Measurements from ENCODE around the gene MYO19. TPM values are rescaled to one million over a fixed set of nuclear protein-coding genes. Genes with fewer than 3 reads are reported as not detected.

MYO19 gene
- total and polyA plus RNA-seq, 2 of the 4 experiments (the other 2 are of a cell fraction) = 35.8 to 55.6 TPM

- Histone ChIP-seq H3K9ac (ENCODE audit: low read depth, low read length) (no peak overlapping the region), H3K56ac (ENCODE audit: extremely low read depth, insufficient read depth, low read length) (no peak overlapping the region), H2AK9ac (replicated peaks; ENCODE audit: low read depth, low read length, poor library complexity) (no peak overlapping the region), H3K9me1 (ENCODE audit: insufficient read depth, low read length) (peaks cover 13% of the 10 kb centered on the region), H2BK5ac (ENCODE audit: low read depth, low read length, poor library complexity, severe bottlenecking) (no peak overlapping the region), H3K27me3 (ENCODE audit: control insufficient read depth, insufficient read depth, low read length) (no peaks in the 10 kb centered on the region), H3K36me3 (ENCODE audit: control insufficient read depth, insufficient read depth, low read length) (peaks cover 30% of the 10 kb centered on the region), H3K27ac (ENCODE audit: insufficient read depth, low read length) (no peak overlapping the region), H3K4me3 (ENCODE audit: insufficient read depth, low read depth, low read length) (no peak overlapping the region), H2BK20ac (ENCODE audit: low read depth, low read length) (no peak overlapping the region), H3K18ac (ENCODE audit: low read depth, low read length) (no peak overlapping the region), H3K4me2 (ENCODE audit: low read depth, low read length) (no peak overlapping the region), H3K4me1 (ENCODE audit: control insufficient read depth, insufficient read depth, low read length) (no peaks in the 10 kb centered on the region), H4K5ac (ENCODE audit: low read depth, low read length) (no peak overlapping the region), H2BK120ac (ENCODE audit: low read depth, low read length) (no peak overlapping the region), H4K8ac (ENCODE audit: low read depth in 2 of 2, low read length in 2 of 2) (no peak overlapping the region), H3K23ac (ENCODE audit: low read depth, low read length) (no peak overlapping the region), H2AFZ (replicated peaks; ENCODE audit: low read length, poor library complexity) (no peak overlapping the region), H4K91ac (ENCODE audit: insufficient read depth, low read depth, low read length) (no peak overlapping the region), H2BK15ac (ENCODE audit: low read depth, low read length) (no peak overlapping the region), H3K14ac (replicated peaks; ENCODE audit: low read depth, low read length) (no peak overlapping the region), H4K20me1 (ENCODE audit: insufficient read depth, low read length) (peaks cover 6% of the 10 kb centered on the region), H3K4ac (ENCODE audit: low read depth, low read length) (no peak overlapping the region), H2AK5ac (ENCODE audit: low read depth, low read length) (no peak overlapping the region), H3K79me1 (ENCODE audit: low read depth in 1 of 2, low read length in 2 of 2) (peaks cover 12 to 28% of the 10 kb centered on the region in 2 experiments), H3K9me3 (ENCODE audit: control insufficient read depth, insufficient read depth, low read length) (no peaks in the 10 kb centered on the region)
- CTCF ChIA-PET = no interaction called here
- dilution Hi-C loops (cut with HindIII; ENCODE audit: low sequenced_read_pairs, unreplicated experiment) (no loop called here), intact Hi-C loops (cut with micrococcal nuclease) (no loop called here), in situ Hi-C loops (cut with MboI; ENCODE audit: low sequenced_read_pairs) (no loop called here)
- ATAC-seq (ENCODE audit: low read depth) (no peak), DNase-seq (peak; percentile 65)
- POLR2A ChIA-PET (ENCODE audit: unreplicated experiment) = no interaction called here
- TF ChIP-seq USF2 (IDR thresholded peaks at IDR 0.05; ENCODE audit: low read depth, low read length) = peak; percentile 26; the same call in 1 of the 2 replicates
- no peak for TF ChIP-seq CEBPB (IDR thresholded peaks at IDR 0.05; ENCODE audit: low read depth, low read length)
- WGBS, 2 experiments (ENCODE audit: extremely low coverage in 2 of 2, insufficient read length in 1 of 2) = no CpG with 5 or more reads among the region's 2 CpGs
- no TSS peak for BruUV-seq (replicated peaks)
These were observed 9.6 kb downstream of the MYO19 start for GRCh38 chr17:36525113-36525512.

Measured in IMR-90 (cell line).